Measurements from ENCODE around the gene TSPEAR.

DNA sequence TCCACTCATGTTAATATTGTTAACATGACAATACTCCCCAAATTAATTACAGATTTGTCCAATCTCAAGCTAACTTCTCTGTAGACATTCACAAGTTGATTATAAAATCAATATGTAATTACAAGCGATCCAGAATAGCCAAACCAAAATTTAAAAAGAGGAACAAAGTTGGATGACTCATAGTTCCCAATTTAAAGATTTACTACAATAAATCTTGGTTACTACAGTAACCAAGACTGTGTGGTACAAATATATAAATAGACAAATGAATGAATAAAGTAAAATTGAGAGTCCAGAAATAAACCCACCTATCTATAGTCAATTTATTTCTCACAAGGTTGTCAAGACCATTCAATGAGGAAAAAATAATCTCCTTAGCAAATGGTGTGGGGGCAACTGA lies 145.0 kb downstream of the TSPEAR start:
- TF ChIP-seq, protein P1, sequence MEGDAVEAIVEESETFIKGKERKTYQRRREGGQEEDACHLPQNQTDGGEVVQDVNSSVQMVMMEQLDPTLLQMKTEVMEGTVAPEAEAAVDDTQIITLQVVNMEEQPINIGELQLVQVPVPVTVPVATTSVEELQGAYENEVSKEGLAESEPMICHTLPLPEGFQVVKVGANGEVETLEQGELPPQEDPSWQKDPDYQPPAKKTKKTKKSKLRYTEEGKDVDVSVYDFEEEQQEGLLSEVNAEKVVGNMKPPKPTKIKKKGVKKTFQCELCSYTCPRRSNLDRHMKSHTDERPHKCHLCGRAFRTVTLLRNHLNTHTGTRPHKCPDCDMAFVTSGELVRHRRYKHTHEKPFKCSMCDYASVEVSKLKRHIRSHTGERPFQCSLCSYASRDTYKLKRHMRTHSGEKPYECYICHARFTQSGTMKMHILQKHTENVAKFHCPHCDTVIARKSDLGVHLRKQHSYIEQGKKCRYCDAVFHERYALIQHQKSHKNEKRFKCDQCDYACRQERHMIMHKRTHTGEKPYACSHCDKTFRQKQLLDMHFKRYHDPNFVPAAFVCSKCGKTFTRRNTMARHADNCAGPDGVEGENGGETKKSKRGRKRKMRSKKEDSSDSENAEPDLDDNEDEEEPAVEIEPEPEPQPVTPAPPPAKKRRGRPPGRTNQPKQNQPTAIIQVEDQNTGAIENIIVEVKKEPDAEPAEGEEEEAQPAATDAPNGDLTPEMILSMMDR (IDR thresholded peaks at IDR 0.05; ENCODE audit: insufficient read depth, low read length, poor library complexity, severe bottlenecking) = no peak
- TF ChIP-seq EZH2phosphoT487 (conservative IDR thresholded peaks at IDR 0.05; ENCODE audit: low read length) = no peak

Data from SU-DHL-6 (cell line).